ENCODE data around the gene DMD. TPM values are rescaled to one million over a fixed set of nuclear protein-coding genes. Genes with fewer than 3 reads are reported as not detected.

The DMD gene
- total and polyA plus RNA-seq, 2 donors (not counting 1 experiment from before 2014, with no cell fraction given): 5.1 to 7.2 TPM

- Histone ChIP-seq H3K27ac (ENCODE audit: insufficient read depth, low read length) (peak overlapping the region; percentile 26), H3K36me3 (ENCODE audit: control insufficient read depth, insufficient read depth, low read length) (no peaks in the 10 kb centered on the region), H3K79me2 (ENCODE audit: control insufficient read depth, insufficient read depth, low read length) (no peaks in the 10 kb centered on the region), H3K4me1 (ENCODE audit: control insufficient read depth, extremely low read depth, insufficient read depth, low read length) (peaks cover 2% of the 10 kb centered on the region), H4K20me1 (ENCODE audit: control insufficient read depth, extremely low read depth, insufficient read depth, low read length) (no peaks in the 10 kb centered on the region), H3K9me3 (ENCODE audit: control insufficient read depth, insufficient read depth, low read depth, low read length) (no peaks in the 10 kb centered on the region), H3K9ac (ENCODE audit: insufficient read depth, low read length) (no peak overlapping the region), H3K4me2 (ENCODE audit: extremely low read depth, insufficient read depth, low read length) (peak overlapping the region; percentile 52), H3K4me3 (replicated peaks in 1 of 4; ENCODE audit: control extremely low read depth in 1 of 4, insufficient read depth in 1 of 4, low read depth in 3 of 4, low read length in 4 of 4) (peak overlapping the region in 2 of 4 experiments; percentile 27 to 29), H3K27me3 (ENCODE audit: control insufficient read depth, insufficient read depth, low read length) (no peaks in the 10 kb centered on the region), H2AFZ (ENCODE audit: low read length) (no peak overlapping the region)
- peak; percentile 36 to 71 for DNase-seq (ENCODE audit: low read depth in 2 of 2)
- TF ChIP-seq CTCF (conservative IDR thresholded peaks at IDR 0.05 in 1 of 2, IDR thresholded peaks at IDR 0.05 in 1 of 2; ENCODE audit: low read depth in 1 of 2, low read length in 2 of 2): peak; percentile 34 to 44
- no peak for TF ChIP-seq EZH2 (IDR thresholded peaks at IDR 0.05; ENCODE audit: low read length, missing control alignments)
These were observed 1787.7 kb downstream of the DMD start for GRCh38 chrX:31423609-31424189.

GRCh38 chrX:31421441-31421840 is 1789.9 kb downstream of the DMD start:
- Histone ChIP-seq H3K4me1 (ENCODE audit: control insufficient read depth, extremely low read depth, insufficient read depth, low read length) (peaks cover 2% of the 10 kb centered on the region), H3K36me3 (ENCODE audit: control insufficient read depth, insufficient read depth, low read length) (no peaks in the 10 kb centered on the region), H3K4me2 (ENCODE audit: extremely low read depth, insufficient read depth, low read length) (no peak overlapping the region), H3K27ac (ENCODE audit: insufficient read depth, low read length) (no peak overlapping the region), H3K27me3 (ENCODE audit: control insufficient read depth, insufficient read depth, low read length) (no peaks in the 10 kb centered on the region), H3K9me3 (ENCODE audit: control insufficient read depth, insufficient read depth, low read depth, low read length) (no peaks in the 10 kb centered on the region), H4K20me1 (ENCODE audit: control insufficient read depth, extremely low read depth, insufficient read depth, low read length) (no peaks in the 10 kb centered on the region), H3K4me3 (replicated peaks in 1 of 4; ENCODE audit: control extremely low read depth in 1 of 4, insufficient read depth in 1 of 4, low read depth in 3 of 4, low read length in 4 of 4) (no peak overlapping the region), H3K79me2 (ENCODE audit: control insufficient read depth, insufficient read depth, low read length) (no peaks in the 10 kb centered on the region), H3K9ac (ENCODE audit: insufficient read depth, low read length) (no peak overlapping the region), H2AFZ (ENCODE audit: low read length) (no peak overlapping the region)
- TF ChIP-seq EZH2 (IDR thresholded peaks at IDR 0.05; ENCODE audit: low read length, missing control alignments) (no peak), CTCF (conservative IDR thresholded peaks at IDR 0.05 in 1 of 2, IDR thresholded peaks at IDR 0.05 in 1 of 2; ENCODE audit: low read depth in 1 of 2, low read length in 2 of 2) (no peak)
- no peak for DNase-seq (ENCODE audit: low read depth in 2 of 2)

DNA sequence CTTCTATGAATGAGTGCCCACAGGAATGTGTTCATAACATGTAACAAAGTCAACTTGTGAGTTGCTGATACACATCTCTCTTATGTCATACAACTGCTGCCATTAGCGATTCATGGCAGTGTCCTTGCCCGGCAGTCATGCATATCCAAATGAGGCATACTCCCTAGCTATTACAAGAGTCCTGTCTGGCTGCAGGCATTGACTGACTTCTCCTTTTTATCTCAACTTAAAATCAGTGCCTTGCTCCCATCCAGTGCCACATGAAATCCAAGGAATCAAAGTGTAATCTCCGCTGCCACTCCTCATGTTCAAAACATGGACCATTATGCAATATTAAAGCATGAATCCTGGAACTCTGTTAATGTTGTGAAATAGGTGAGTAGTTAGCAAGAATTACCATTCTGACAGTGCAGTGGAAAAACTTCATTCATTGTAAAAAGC is 1790.6 kb downstream of the DMD start:
- no peak for TF ChIP-seq EZH2 (IDR thresholded peaks at IDR 0.05; ENCODE audit: low read length, missing control alignments)
- no peak for TF ChIP-seq CTCF (conservative IDR thresholded peaks at IDR 0.05 in 1 of 2, IDR thresholded peaks at IDR 0.05 in 1 of 2; ENCODE audit: low read depth in 1 of 2, low read length in 2 of 2)

More for the DNA sequence above, 1790.6 kb downstream of the DMD start:
- no peak overlapping the region for H3K27ac ChIP-seq (ENCODE audit: insufficient read depth, low read length)
- no peaks in the 10 kb centered on the region for H3K9me3 ChIP-seq (ENCODE audit: control insufficient read depth, insufficient read depth, low read depth, low read length)
- H3K36me3 ChIP-seq (ENCODE audit: control insufficient read depth, insufficient read depth, low read length): no peaks in the 10 kb centered on the region
- no peaks in the 10 kb centered on the region for H3K79me2 ChIP-seq (ENCODE audit: control insufficient read depth, insufficient read depth, low read length)
- H2AFZ ChIP-seq (ENCODE audit: low read length): no peak overlapping the region
- H3K4me2 ChIP-seq (ENCODE audit: extremely low read depth, insufficient read depth, low read length): no peak overlapping the region
- DNase-seq (ENCODE audit: low read depth in 2 of 2): peak in 1 of 2 donors; percentile 25
- H3K9ac ChIP-seq (ENCODE audit: insufficient read depth, low read length): no peak overlapping the region
- H3K4me3 ChIP-seq (replicated peaks in 1 of 4; ENCODE audit: control extremely low read depth in 1 of 4, insufficient read depth in 1 of 4, low read depth in 3 of 4, low read length in 4 of 4): no peak overlapping the region
- no peaks in the 10 kb centered on the region for H4K20me1 ChIP-seq (ENCODE audit: control insufficient read depth, extremely low read depth, insufficient read depth, low read length)
- H3K4me1 ChIP-seq (ENCODE audit: control insufficient read depth, extremely low read depth, insufficient read depth, low read length): peaks cover 2% of the 10 kb centered on the region
- no peaks in the 10 kb centered on the region for H3K27me3 ChIP-seq (ENCODE audit: control insufficient read depth, insufficient read depth, low read length)
